A673 (cell line): Measurements from ENCODE around the gene CYTH1.

Source experiments
- CTCF ChIP-seq: fragments of 300-800, 200-600 bp; sonication (generic); conservative IDR thresholded peaks from 2 replicates; pipeline ENCODE4 v1.5.1; 2017; ENCODE audit warnings: low read depth, mild to moderate bottlenecking, antibody characterized with exemption, low read length, moderate library complexity, mixed read lengths
- EZH2 ChIP-seq: fragments of 200-600 bp; sonication (generic); IDR thresholded peaks from 2 replicates; pipeline ENCODE4 v1.6.1; 2017; ENCODE audit warnings: borderline replicate concordance, low read depth, mild to moderate bottlenecking, mixed read lengths, antibody characterized with exemption, low read length; ENCODE audit not compliant: poor library complexity, severe bottlenecking

GRCh38 chr17:78797691-78798585 lies 15.9 kb upstream of the CYTH1 start:
- TF ChIP-seq CTCF: no peak
- no peak for TF ChIP-seq EZH2
